ENCODE results near the gene JARID2. TPM values are rescaled to one million over a fixed set of nuclear protein-coding genes. Genes with fewer than 3 reads are reported as not detected.
A peak's percentile ranks its signal among the peaks of the same experiment; 100 is the strongest.

Gene JARID2
- total and polyA plus RNA-seq, 2 of the 8 experiments (the other 6 are each of a cell fraction or from before 2014, with no cell fraction given): 60.1 to 239 TPM

DNA sequence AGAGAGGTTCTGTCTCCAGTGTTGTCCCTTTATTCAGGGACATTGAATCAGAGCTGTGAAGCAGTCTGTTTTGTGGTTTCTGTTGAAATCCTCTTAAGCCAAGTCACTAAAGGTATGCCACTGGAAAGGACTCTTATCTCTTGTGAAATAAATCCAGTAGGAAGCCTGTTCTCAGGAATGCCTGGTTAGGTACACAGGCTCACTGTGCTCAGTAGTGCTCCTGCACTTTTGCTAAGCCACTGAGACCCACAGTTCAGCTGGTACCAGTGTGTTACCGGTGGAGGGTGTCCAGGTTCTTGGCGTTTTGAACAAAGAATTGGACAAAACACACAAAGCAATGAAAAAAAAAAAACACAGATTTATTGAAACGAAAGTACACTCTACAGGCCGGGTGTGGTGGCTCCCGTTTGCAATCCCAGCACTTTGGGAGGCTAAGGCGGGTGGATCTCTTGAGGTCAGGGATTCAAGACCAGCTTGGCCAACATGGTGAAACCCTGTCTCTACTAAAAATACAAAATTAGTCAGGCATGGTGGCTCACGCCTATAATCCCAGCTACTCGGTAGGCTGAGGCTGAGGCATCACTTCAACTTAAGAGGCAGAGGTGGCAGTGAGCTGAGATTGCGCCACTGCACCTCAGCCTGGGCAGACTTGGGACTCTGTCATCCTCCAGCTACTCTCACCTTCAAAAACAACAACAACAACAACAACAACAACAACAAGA is 186.1 kb downstream of the JARID2 start:
- H2AFZ ChIP-seq (ENCODE audit: low read length): no peak overlapping the region
- H3K9ac ChIP-seq (replicated peaks in 1 of 4; ENCODE audit: extremely low read depth in 1 of 4, low read depth in 3 of 4, low read length in 3 of 4): no peak overlapping the region
- no peak overlapping the region for H3K4me3 ChIP-seq (ENCODE audit: extremely low read depth in 1 of 4, insufficient read depth in 2 of 4, low read depth in 3 of 4, low read length in 4 of 4)
- WGBS, 2 experiments (ENCODE audit: extremely low coverage in 1 of 2, insufficient coverage in 1 of 2, insufficient read length in 1 of 2, insufficient replicate concordance in 2 of 2, low coverage in 1 of 2, low lambda C conversion rate in 2 of 2, missing lambda C conversion rate in 1 of 2): 83% methylated on average over 9 of the region's 9 CpGs; no CpG with 5 or more reads in 1 of the 2 experiments
- H2AK5ac ChIP-seq (ENCODE audit: low read depth, low read length): no peak overlapping the region
- peaks cover 18% of the 10 kb centered on the region for H3K79me1 ChIP-seq (ENCODE audit: low read depth, low read length)
- no peak overlapping the region for H3K4ac ChIP-seq (replicated peaks; ENCODE audit: insufficient read length, low read depth, low read length)
- DNase-seq (ENCODE audit: low read depth in 1 of 2, low spot score in 2 of 2) (no peak), FAIRE-seq (no peak)
- H2BK20ac ChIP-seq (ENCODE audit: low read length): no peak overlapping the region
- no peak overlapping the region for H3K56ac ChIP-seq (replicated peaks; ENCODE audit: insufficient read length, low read depth, low read length)
- POLR2A ChIA-PET (ENCODE audit: partially characterized antibody): interaction anchor here (1.0 kb wide), 1 partner anchor 10 kb away, joined by 3 read pairs; no protein-coding TSS in a partner anchor
- peaks cover 51 to 85% of the 10 kb centered on the region in 2 experiments for H4K20me1 ChIP-seq (replicated peaks in 1 of 2; ENCODE audit: control insufficient read depth in 1 of 2, insufficient read depth in 2 of 2, low read length in 2 of 2)
- CTCF ChIA-PET (ENCODE audit: partially characterized antibody): interaction anchor here (0.5 to 3.1 kb wide), 4 partner anchors 10 to 195 kb away, joined by 3 to 20 read pairs (median 3); no protein-coding TSS in a partner anchor
- no peak overlapping the region for H4K8ac ChIP-seq (ENCODE audit: extremely low read depth, insufficient read depth, low read length)
- H3K23ac ChIP-seq (ENCODE audit: insufficient read length): no peak overlapping the region
- H3K4me2 ChIP-seq (ENCODE audit: insufficient read depth in 1 of 2, low read depth in 2 of 2, low read length in 2 of 2): peak overlapping the region in 1 of 2 experiments; percentile 9; a peak in 2 of 4 replicates
- no peak overlapping the region for H4K5ac ChIP-seq (ENCODE audit: insufficient read length, low read depth, low read length)
- no peak overlapping the region for H2BK12ac ChIP-seq (ENCODE audit: low read depth, low read length)
- H3K27ac ChIP-seq (ENCODE audit: low read depth, low read length): no peak overlapping the region
- no peaks in the 10 kb centered on the region for H3K23me2 ChIP-seq (ENCODE audit: low read depth, low read length)
- H2BK5ac ChIP-seq (ENCODE audit: low read depth, low read length): no peak overlapping the region
- H2BK120ac ChIP-seq (replicated peaks; ENCODE audit: low read depth, low read length): no peak overlapping the region
- no peak overlapping the region for H3K14ac ChIP-seq (ENCODE audit: insufficient read length)
- peak overlapping the region; percentile 5; the same call in 1 of the 2 replicates for H3K18ac ChIP-seq (ENCODE audit: extremely low read depth, low read length)
- TF ChIP-seq ZNF274 (IDR thresholded peaks at IDR 0.05; ENCODE audit: borderline replicate concordance, extremely low read depth, low read length) (no peak), CEBPB (IDR thresholded peaks at IDR 0.05; ENCODE audit: low read depth, low read length) (0 out of 2 replicates have a peak, but pooled peaks have one; percentile 14), SIN3A (conservative IDR thresholded peaks at IDR 0.05 in 1 of 2, IDR thresholded peaks at IDR 0.05 in 1 of 2; ENCODE audit: low read depth in 1 of 2, low read length in 2 of 2) (no peak), POLR2AphosphoS5 (IDR thresholded peaks at IDR 0.05; ENCODE audit: low read depth, low read length) (peak; percentile 33; the same call in 1 of the 2 replicates)
- no peaks in the 10 kb centered on the region for H3K27me3 ChIP-seq (replicated peaks in 1 of 4; ENCODE audit: control insufficient read depth in 3 of 4, extremely low read depth in 1 of 4, insufficient read depth in 3 of 4, low read length in 3 of 4)
- no peak overlapping the region for H4K91ac ChIP-seq (replicated peaks; ENCODE audit: insufficient read length, low read length)
- no peaks in the 10 kb centered on the region for H3K9me3 ChIP-seq (ENCODE audit: insufficient read depth in 2 of 2, low read depth in 1 of 2, low read length in 1 of 2)
- H3K4me1 ChIP-seq (replicated peaks in 1 of 4; ENCODE audit: control insufficient read depth in 3 of 4, insufficient read depth in 4 of 4, low read length in 3 of 4): peaks cover 19 to 44% (median 33%) of the 10 kb centered on the region in 4 experiments
- H3K36me3 ChIP-seq (ENCODE audit: control insufficient read depth in 2 of 4, insufficient read depth in 4 of 4, low read length in 3 of 4): 0 out of 8 replicates have a peak, but pooled peaks cover 0 to 2% (median 0%) of the 10 kb centered on the region in 4 experiments
- peaks cover 67 to 100% of the 10 kb centered on the region in 2 experiments for H3K79me2 ChIP-seq (ENCODE audit: control insufficient read depth in 1 of 2, insufficient read depth in 2 of 2, low read length in 2 of 2)
- no peak overlapping the region for H2BK15ac ChIP-seq (ENCODE audit: low read length)
